ENCODE data around the gene PEX10. TPM values are rescaled to one million over a fixed set of nuclear protein-coding genes. Genes with fewer than 3 reads are reported as not detected.

Gene PEX10
- total RNA-seq, 1 experiment from 2014 or later = 36.3 TPM

DNA sequence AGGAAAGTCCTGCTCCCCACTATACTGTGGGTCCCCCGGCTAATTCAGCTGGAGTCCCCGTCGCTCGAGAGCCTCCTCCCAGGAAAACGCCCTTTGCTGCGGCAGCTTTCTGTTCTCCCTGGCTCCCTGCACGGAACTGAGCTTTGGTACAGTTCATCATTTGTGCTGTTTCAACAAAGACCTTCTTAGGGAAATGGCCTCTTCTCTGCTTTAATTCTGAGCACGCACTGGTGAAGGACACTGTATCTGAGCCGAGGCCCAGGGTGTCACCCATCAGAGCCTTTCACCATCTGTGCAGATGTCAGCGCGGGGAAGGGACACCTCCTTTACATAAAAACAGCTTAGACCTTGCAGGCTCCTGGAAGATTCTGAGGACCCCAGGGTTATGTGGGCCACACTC is 13.5 kb upstream of the PEX10 start:
- DNase-seq (ENCODE audit: low read depth) = no peak

DNA sequence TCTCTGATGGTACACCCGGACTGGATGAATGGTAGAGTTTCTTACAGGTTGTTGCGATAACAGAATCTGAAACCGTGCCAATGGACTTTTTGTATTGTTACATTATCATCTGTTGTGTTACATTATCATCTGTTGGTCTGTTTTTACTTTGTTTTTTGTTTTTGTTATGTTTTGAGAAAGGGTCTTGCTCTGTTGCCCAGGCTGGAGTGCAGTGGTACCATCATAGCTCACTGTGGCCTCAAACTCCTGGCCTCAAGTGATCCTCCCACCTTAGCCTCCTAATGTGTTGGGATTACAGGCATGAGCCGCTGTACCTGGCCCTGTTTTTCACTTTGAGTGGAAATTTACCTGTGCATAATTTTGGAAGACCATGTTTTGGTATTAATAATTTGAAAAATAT is 10.2 kb upstream of the PEX10 start:
- no peak for DNase-seq (ENCODE audit: low read depth)

DNA sequence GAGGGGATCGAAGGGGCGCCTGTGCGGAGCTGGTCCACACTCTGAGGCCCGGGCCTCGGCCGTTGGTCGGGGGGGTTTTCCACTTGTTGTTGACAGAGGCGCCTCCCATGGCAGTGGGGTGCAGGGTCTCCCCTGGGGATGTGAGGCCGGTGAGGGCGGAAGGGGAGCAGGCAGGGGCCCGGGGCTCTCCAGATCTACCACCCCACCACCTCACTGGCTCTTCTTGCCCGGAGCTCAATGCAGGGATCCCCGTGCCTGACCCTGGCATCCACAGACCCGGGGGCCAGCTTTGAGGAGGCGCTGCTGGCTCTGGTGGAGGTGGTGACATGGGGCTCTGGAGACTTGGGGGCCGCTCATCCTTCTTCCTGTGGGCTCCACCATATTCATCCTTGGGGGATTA is 7.1 kb upstream of the PEX10 start:
- no peak for DNase-seq (ENCODE audit: low read depth)

DNA sequence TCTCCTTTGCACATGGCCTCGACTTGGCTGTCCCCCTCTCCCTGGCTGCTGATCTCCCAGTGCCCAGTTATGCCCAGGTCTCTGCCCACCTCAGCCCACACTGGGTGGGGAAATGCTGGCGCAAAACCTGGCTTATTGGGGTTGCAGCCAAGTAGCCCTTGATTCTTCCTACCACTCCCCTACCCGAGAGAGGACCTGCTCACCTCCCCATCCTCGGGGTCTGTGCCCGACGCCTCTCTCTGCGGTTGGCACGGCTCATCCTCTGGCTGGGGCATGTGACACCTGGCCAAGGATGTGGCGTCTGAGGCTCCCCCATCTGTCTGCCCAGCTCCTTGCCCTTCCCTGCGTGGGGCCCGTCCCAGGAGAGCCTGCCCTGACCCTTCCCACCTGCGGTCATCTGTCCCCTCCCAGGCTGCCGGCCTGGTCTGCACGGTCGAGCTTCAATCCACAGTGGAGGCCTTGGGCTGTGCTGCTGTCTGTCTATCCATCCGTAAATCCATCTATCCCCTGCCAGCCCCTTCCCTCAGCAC is 6.5 kb upstream of the PEX10 start:
- DNase-seq (ENCODE audit: low read depth) = no peak

DNA sequence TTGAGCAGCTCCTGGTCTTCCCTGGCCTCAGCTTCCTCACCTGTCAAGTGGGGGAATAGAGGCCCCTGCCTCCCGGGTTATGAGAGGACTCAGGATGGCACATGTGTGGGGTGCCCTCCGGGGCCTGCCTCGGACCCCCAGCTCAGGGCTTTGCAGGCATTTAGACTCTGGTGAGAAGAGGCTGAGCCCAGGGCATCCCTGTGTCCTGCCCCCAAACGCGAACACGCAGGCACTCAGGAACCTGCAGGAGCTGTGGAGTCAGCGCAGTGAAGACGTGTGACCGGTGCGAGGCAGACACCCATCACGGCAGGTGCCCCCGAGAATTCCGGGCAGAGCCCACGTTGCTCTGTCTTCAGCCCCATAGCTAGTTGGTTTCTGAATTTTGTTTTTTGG is 5.5 kb upstream of the PEX10 start:
- DNase-seq (ENCODE audit: low read depth) = no peak

DNA sequence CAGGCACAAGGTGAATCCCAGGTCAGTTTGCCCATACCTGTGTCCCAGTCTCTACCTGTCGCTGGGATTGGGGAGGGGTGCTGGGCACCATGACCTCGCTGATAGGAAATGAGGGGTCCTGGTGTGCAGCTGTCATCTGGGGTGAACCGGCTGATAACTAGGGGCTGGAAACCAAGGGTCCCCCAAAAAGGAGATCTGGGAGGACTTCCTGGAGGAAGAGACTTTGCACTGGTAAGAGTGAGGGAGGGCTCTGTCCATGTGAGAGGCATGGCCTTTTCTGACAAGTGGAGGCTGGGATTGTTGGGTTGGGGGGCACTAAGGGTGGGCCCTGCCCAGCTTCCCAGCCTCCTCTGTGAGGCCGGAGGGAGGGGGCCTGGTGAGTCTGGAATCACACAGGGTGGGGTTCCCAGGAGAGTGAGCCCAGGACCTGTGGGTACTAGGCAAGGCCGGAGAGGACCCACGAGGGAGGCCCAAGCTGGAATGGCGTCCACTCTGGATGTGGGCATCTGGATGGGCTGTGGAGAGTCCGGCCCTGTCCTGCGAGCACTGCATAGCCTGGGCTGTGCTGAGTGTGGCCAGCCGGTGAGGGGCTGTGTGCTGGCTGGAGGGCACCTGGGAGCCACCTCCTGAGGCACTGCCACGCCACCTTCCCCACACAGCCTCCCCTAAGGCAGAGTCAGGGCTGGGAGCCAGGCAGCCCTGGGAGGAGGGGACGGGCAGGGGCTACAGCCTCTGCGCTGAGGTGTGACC is 4.9 kb upstream of the PEX10 start:
- DNase-seq (ENCODE audit: low read depth) = no peak

DNA sequence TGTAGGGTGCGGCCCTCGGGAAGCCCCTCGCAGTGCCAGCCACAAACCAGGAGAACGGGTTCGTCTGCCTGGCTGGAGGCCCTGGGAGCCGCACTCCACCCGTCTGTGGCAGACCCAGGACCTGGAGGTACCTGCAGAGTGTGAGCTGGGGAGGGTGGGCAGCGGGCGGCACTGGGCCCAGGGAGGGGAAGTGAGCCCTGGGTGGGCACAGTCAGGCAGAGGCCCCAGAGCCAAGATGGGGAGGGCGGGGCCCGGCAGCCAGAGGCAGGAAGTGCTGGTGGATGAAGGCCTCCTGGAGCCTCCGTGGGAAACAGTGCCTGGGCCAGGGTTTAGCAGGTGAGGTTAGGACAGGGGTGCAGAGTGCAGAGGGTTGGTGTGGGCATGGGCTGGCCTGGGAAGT is 4.0 kb upstream of the PEX10 start:
- no peak for DNase-seq (ENCODE audit: low read depth)

DNA sequence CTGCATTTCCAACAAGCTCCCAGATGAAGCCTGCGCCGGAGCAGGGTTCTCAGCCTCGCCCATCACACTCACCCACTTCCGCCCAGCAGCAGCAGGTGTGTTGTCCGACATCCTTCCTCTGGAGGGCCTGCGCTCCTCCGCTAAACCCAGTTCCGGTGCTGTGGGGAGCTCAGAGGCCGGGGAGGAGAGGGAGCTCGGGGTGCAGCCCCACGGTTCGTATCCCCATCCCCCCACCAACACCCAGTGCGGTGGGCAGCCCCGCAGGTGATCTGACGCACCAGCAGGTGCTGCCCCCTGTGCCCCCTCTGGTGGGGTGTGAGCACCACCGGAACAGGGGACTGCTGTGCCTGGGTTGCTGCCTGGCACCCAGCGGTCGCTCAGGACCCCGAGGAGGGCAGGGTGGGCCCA is 3.4 kb upstream of the PEX10 start:
- DNase-seq (ENCODE audit: low read depth) = no peak

DNA sequence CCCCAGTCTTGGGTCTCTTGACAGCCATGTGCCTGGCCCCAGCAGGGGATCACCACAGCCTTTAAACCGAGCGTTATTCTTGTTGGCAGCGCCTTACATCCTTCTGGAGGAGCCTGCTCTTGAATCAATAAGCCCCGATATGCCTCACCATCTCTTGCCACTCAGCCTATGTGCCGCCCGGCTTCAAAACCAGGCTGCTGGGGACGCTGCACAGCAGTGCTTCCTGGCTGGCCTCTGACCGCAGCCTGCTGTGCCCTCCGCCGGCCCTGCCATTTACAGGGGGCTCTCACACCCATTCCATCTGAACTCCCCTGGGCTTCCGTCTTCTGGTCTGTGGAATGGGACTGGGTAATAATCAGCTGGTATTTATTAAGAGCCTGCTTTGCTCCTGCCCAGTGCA is 3.0 kb upstream of the PEX10 start:
- no peak for DNase-seq (ENCODE audit: low read depth)

DNA sequence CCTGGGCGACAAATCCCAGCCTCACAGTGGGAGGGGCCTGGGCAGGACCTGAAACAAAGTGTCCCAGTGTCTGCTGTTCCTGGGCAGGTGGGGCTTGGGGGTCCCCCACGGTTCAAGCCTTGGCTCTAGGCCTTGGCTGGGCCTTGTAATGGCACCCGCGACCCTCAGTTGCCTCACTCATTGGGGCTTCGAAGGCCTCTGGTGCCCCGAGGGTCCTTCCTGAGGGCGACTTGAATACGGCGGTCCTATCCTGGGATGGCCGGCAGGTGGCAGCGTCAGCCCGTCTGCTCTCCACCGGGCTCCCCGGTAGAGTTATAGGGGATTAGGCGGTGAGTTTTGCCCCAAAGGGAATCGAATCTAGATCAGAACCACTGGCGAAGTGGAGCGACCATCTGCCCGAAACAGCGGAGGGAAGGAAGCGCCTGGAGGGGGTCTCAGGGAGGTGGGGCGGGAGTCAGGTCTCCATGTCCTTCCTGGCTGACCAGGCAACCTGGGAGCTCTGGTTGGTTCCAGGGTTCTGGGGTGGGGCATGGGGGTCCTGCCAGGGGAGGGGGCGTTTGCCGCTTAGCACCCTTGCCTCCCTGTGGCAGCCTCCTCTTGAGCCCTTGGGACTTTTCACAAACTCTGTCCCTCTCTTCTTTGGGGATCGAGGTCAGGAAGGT is 2.1 kb upstream of the PEX10 start:
- peak; percentile 81 for DNase-seq (ENCODE audit: low read depth)

DNA sequence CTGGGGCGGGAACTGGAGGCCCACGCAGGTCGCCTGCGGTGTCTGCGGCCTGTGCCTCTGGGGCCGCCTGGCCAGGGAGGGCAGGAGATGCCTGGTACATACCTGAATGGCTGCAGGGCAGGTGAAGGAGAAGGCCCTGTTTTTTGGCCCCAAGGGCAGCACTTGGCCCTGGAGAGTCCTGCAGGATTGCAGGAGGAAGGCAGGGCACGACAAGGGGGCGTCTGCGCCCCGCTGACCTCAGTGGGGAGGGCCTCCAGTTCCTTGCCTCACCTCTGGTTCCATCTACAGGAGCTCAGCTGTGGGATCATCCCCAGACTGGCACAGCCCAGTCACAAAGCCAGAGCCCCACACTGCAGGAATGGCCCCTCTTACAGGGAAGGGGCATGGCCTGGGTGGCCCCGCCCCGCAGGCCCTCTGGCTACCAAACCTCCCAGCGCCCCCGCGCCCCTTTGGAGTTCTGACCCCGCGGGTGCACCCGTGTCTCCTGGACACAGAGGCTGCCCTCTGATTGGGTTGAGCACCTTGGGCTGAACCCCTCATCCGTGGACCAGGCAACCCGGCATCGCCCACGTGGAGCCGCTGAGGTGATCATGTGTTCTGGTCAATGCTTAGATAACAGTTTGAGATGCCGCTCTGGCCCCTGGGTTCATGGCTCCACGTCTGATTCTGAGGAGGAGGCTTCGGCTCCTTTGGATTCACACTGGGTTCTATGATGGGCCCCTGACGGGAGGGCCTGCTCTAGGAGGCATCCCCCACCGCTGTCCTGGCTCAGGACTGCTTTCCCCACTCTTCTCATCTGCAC is 1.3 kb upstream of the PEX10 start:
- no peak for DNase-seq (ENCODE audit: low read depth)

DNA sequence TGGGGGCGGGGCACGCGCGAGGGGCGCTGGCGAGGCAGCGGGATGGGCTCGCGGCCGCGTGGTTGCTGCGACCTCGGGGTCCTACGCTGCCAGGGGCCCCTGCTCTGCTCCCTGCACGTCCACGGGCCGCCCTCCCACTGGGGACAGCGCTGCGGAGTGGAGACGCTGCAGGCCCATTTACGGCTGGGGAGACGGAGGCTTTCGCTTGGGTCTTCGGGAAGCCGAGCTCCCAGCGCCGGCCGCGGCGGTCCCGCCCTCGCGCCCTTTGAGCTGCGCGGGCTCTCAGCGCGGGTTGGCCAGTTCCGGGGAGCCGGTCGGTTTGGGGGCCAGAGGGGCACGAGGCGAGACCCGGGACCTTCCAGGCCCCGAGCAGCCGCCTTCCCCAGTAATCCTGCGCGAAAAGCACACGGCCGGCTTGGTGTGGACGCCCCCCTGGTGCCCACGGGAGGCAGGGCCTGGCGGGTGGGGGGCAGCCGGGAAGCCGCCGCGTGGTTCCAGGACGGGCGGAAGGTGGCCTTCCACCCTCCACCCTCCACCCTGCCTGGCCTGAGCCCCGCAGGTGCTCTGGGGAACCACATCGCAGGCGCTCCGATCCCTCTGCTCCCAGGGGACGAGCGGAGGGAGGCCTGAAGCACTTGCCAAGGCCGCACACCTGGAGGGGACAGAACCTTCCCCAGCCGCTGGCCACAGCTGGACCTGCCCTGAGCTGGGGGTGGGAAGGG is 570 bp upstream of the PEX10 start:
- DNase-seq (ENCODE audit: low read depth) = no peak

DNA sequence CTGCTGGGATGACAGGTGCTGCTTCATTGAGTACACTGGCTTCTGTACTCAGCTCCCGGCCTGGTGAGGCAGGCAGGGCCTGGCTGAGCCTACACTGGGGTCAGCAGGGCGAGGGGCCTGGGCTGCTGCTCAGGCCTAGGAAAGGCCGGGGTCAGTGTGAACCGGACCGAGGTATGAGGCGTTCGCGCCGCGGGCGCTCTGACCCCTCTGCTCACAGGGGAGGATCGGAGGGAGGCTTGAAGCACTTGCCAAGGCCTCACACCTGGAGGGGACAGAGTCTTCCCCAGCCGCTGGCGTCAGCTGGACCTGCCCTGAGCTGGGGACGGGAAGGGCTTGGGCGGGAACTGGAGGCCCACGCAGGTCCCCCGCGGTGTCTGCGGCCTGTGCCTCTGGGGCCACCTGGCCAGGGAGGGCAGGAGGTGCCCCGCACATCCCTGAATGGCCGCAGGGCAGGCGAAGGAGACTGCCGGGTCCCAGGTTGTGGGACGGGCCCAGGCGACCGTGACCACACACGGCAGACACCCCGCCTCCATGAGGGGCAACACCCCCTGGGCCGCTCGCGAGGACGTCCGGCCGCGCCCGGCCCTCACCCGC is 466 bp downstream of the PEX10 start:
- DNase-seq (ENCODE audit: low read depth) = no peak

DNA sequence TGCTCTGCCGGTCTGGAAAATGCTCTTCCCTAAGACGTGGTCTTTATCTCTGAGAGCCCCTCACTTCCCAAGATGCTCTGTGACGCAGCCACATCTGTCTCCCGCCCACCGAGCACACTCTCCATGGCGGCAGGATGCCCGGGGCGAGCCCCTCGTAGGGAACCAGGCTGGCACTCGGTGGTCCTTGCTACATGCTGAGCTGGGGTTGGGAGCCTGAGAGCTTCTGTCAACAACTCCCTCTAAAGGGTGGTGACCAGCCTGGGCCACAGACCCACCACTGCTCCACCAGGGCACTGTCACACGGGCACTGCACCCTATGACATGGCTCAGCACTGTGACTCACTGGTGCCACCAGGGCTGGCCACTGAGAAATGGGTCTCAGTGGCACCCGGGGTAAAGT is 2.6 kb downstream of the PEX10 start:
- no peak for DNase-seq (ENCODE audit: low read depth)

DNA sequence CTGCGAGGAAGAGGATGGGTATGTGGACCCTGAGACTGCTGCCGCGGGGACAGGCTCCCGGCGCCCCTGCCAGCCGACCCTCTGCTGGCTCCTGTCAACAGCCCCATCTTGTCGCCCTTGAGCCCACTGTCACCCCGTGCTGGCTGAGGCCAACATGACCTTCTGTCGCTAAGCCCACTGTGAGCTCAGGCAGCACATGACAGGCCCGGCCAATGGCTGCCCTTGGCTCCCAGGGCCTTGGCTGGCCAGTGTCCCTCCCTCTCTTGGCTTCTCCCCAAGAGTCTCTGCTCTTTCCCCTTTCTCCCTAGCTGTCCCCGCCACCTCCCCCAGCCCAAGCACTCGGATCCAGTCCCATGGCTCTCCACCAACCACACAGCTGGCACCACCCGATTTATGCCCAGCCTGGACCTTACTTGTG is 3.5 kb downstream of the PEX10 start:
- DNase-seq (ENCODE audit: low read depth) = no peak

DNA sequence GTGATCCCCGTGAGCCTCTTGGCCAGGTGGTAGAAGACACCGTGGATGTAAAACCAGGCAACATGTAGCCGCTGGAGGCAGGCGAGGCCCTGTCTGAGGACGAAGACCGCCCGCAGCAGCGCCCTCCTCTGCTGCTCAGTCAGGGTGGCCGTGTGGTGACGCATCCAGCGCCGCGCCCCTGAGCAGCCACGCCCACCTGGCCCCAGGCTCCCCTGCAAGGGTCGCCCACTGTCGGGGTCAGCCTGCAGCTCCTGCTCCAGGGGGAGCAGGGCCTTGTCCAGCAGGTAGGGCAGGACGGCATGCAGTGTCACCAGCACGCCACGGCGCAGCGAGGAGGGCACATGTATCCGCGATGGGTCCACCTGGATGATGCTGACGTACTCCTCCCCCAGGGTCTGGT is 3.9 kb downstream of the PEX10 start:
- DNase-seq (ENCODE audit: low read depth) = no peak

DNA sequence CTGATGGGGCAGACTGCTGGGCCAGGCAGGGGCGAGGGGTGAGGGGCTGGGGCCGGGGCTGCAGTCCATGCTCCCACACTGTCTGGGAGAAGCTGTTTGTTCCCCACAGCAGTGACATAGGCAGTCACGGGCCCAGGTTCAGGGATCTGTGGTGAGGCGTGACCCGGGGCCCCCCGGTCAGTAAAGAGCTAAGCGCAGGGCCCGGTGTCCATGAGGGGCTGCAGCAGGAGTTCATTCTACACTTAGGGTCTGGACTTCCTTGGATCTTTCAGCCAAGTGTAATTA is 4.4 kb downstream of the PEX10 start:
- no peak for DNase-seq (ENCODE audit: low read depth)

DNA sequence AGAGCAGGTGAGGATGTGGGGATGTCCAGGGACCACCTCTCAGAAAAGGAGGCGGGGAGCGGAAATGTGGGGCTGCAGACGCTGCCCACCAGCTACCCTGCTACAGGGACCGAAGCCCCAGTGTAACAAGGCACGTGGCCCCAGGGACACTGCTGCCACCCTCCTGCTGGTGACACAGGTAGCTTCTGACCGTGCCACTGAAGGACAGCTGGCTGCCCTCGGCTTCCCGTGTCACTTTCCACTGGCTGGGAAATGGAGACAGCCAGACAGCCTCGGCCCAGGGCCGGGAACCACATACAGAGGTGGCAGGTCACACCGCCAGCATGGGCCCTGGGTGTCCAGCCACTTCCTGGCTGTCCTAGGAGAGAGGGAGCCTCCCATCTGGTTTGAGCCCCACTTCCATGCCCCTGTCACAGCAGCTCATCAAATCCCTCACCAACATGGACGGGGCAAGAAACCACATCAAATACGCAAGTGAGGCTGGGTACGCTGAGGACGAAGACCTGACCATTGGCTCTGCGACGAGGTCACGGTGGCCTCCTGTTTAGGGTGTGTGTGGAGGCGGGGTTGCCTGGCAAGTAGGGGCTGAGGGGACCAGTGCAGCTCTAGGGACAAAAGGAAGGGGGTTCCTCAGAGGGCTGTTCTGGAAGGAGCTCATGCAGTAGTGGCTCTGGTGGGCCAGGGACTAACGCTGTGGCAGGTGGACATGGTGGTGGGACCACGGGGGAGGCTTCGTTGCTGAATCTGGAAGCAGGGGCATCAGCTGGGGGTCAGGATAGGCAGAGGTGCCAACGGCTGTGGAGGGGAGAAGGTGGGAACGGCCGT is 5.0 kb downstream of the PEX10 start:
- DNase-seq (ENCODE audit: low read depth) = no peak

DNA sequence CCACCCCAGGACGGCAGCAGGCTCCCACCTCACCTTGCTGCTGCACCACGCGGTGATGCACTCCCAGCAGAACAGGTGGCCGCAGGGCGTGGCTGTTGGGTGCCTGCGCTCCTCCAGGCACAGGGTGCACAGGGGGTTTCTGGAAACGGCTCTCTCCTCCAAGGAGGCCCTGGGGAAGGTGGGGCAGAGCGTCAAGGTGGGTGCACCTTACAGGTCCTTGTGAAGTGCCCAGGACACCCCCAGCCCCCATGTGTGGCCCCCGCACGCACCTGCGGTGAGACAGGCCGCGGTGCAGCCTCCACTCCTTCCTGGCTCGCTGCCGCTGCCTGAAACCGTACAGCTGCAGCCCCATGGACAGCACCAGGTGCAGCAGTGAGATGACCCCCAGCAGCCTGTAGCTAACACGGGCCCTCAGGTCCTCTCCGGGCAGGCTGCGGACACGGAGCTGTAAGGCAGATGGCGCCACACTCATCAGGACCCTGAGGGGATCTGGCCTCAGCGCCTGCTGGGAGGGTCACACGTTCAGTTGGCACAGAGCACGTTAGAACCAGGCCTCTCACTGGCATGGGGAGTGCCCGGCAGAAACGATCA is 5.8 kb downstream of the PEX10 start:
- no peak for DNase-seq (ENCODE audit: low read depth)

DNA sequence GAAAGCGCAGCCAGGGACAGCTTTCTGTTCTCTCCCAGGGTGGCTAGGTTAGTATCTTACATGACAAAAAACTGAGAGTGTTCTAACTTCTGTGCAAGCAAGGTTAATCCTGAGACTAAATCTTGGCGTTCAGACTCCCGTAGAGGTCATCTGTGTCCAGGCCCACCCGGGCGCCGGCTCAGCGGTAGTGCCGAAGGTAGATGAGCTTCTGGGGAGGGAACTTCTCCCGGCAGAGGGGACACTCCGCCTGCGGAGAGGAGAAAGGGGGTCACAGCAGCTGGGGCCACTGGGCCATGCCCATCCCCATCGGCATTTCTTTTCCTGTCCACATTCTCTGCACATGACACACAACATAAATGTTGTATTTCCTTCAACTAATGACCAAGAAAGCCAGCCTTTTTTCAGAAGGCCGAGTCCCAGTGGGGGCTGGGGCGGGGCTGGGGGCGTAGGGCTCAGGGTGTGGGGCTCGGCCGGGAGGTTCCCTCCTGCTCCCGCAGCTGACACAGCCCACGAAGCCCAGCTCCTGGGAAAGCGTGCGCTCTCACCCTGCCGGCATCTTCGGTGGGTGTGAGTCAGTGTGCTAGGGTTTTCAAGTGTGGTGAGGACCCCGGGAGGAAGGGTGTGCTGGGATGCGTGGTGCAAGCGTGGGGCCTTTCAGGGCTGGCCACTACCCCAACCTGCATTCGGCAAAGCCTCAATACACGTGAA is 6.6 kb downstream of the PEX10 start:
- peak; percentile 67 for DNase-seq (ENCODE audit: low read depth)

Data from Daoy (cell line).